ENCODE measurements around the gene FGF12. TPM values are rescaled to one million over a fixed set of nuclear protein-coding genes. Genes with fewer than 3 reads are reported as not detected.

The FGF12 gene
- total RNA-seq, 1 experiment from 2014 or later, result 0.07 TPM

- H3K9me2 ChIP-seq (ENCODE audit: insufficient read depth), result no peaks in the 10 kb centered on the region
- H3K36me3 ChIP-seq (ENCODE audit: control insufficient read depth in 1 of 2, insufficient read depth in 2 of 2, low read length in 2 of 2), result no peaks in the 10 kb centered on the region
- DNase-seq (ENCODE audit: low read depth, low spot score) (no peak), ATAC-seq (no peak)
- CTCF ChIA-PET, result no interaction called here
- TF ChIP-seq EZH2phosphoT487 (IDR thresholded peaks at IDR 0.05; ENCODE audit: borderline replicate concordance) (no peak), MAX (IDR thresholded peaks at IDR 0.05) (no peak), REST (IDR thresholded peaks at IDR 0.05; ENCODE audit: low read depth) (no peak)
- RAD21 ChIA-PET (ENCODE audit: low non-redundant PET in 1 of 2, low total read pairs in 2 of 2, uncharacterized antibody in 2 of 2, unreplicated experiment in 2 of 2), result no interaction called here
- no peak overlapping the region for H3K4me2 ChIP-seq (ENCODE audit: low read length)
- no TSS peak for BruUV-seq (replicated peaks)
- H3K9ac ChIP-seq (ENCODE audit: low read length), result no peak overlapping the region
- no peak overlapping the region for H3K27ac ChIP-seq (ENCODE audit: low read depth, low read length)
- H3K79me2 ChIP-seq (ENCODE audit: insufficient read depth, low read length), result no peaks in the 10 kb centered on the region
- H3K27me3 ChIP-seq (ENCODE audit: insufficient read depth, low read length), result no peaks in the 10 kb centered on the region
- intact Hi-C loops (cut with micrococcal nuclease), result no loop called here
- no peaks in the 10 kb centered on the region for H3K9me3 ChIP-seq (ENCODE audit: control insufficient read depth in 1 of 2, insufficient read depth in 1 of 2, low read depth in 1 of 2, low read length in 2 of 2)
- H3K4me1 ChIP-seq (ENCODE audit: control insufficient read depth in 1 of 2, insufficient read depth in 2 of 2, low read length in 2 of 2), result no peaks in the 10 kb centered on the region
- H2AFZ ChIP-seq (ENCODE audit: low read depth, low read length, poor library complexity, severe bottlenecking), result no peak overlapping the region
- H4K20me1 ChIP-seq (ENCODE audit: insufficient read depth), result no peaks in the 10 kb centered on the region
- POLR2A ChIA-PET, result interaction anchor here (0.5 kb wide), 1 partner anchor 44 kb away, joined by 3 read pairs; no protein-coding TSS in a partner anchor
- no peak overlapping the region for H3K4me3 ChIP-seq (replicated peaks in 1 of 2; ENCODE audit: low read depth in 1 of 2, low read length in 2 of 2)
Measured at GRCh38 chr3:192133271-192133670, 594.1 kb downstream of the FGF12 start.

- intact Hi-C loops (cut with micrococcal nuclease), result loop anchor here (2.0 kb wide), 2 partner anchors 292 to 314 kb away; no protein-coding TSS in a partner anchor
- CTCF ChIA-PET, result interaction anchor here (0.6 to 2.0 kb wide), 4 partner anchors 9 to 314 kb away, joined by 3 to 6 read pairs (median 3); no protein-coding TSS in a partner anchor
- H3K4me1 ChIP-seq (ENCODE audit: control insufficient read depth in 1 of 2, insufficient read depth in 2 of 2, low read length in 2 of 2), result no peaks in the 10 kb centered on the region
- POLR2A ChIA-PET, result no interaction called here
- TF ChIP-seq RAD21 (IDR thresholded peaks at IDR 0.05; ENCODE audit: low read depth) (peak; percentile 57), CBX3 (IDR thresholded peaks at IDR 0.05; ENCODE audit: low read depth) (peak; percentile 48; the same call in 1 of the 2 replicates), TCF7L2 (IDR thresholded peaks at IDR 0.05; ENCODE audit: borderline replicate concordance, extremely low read depth, insufficient read depth, insufficient read length) (peak; percentile 56), MAX (IDR thresholded peaks at IDR 0.05) (no peak), YY1 (IDR thresholded peaks at IDR 0.05; ENCODE audit: extremely low read depth, insufficient replicate concordance, low read depth, low read length) (no peak)
- TF ChIP-seq, protein P1, sequence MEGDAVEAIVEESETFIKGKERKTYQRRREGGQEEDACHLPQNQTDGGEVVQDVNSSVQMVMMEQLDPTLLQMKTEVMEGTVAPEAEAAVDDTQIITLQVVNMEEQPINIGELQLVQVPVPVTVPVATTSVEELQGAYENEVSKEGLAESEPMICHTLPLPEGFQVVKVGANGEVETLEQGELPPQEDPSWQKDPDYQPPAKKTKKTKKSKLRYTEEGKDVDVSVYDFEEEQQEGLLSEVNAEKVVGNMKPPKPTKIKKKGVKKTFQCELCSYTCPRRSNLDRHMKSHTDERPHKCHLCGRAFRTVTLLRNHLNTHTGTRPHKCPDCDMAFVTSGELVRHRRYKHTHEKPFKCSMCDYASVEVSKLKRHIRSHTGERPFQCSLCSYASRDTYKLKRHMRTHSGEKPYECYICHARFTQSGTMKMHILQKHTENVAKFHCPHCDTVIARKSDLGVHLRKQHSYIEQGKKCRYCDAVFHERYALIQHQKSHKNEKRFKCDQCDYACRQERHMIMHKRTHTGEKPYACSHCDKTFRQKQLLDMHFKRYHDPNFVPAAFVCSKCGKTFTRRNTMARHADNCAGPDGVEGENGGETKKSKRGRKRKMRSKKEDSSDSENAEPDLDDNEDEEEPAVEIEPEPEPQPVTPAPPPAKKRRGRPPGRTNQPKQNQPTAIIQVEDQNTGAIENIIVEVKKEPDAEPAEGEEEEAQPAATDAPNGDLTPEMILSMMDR (IDR thresholded peaks at IDR 0.05 in 2 of 3, conservative IDR thresholded peaks at IDR 0.05 in 1 of 3; ENCODE audit: borderline replicate concordance in 1 of 3, insufficient read depth in 1 of 3, low read depth in 2 of 3, low read length in 2 of 3), result peak; percentile 42 to 85 (median 82); a peak in 5 of 6 replicates
- no peaks in the 10 kb centered on the region for H3K27me3 ChIP-seq (ENCODE audit: insufficient read depth, low read length)
- H3K9ac ChIP-seq (ENCODE audit: low read length), result no peak overlapping the region
- H2AFZ ChIP-seq (ENCODE audit: low read depth, low read length, poor library complexity, severe bottlenecking), result no peak overlapping the region
- H3K9me2 ChIP-seq (ENCODE audit: insufficient read depth), result no peaks in the 10 kb centered on the region
- H3K79me2 ChIP-seq (ENCODE audit: insufficient read depth, low read length), result no peaks in the 10 kb centered on the region
- RAD21 ChIA-PET (ENCODE audit: low non-redundant PET in 1 of 2, low total read pairs in 2 of 2, uncharacterized antibody in 2 of 2, unreplicated experiment in 2 of 2), result no interaction called here
- BruUV-seq (replicated peaks), result no TSS peak
- DNase-seq (ENCODE audit: low read depth, low spot score) (peak; percentile 60), ATAC-seq (peak; percentile 100)
- H3K4me3 ChIP-seq (replicated peaks in 1 of 2; ENCODE audit: low read depth in 1 of 2, low read length in 2 of 2), result no peak overlapping the region
- no peak overlapping the region for H3K27ac ChIP-seq (ENCODE audit: low read depth, low read length)
- no peaks in the 10 kb centered on the region for H3K9me3 ChIP-seq (ENCODE audit: control insufficient read depth in 1 of 2, insufficient read depth in 1 of 2, low read depth in 1 of 2, low read length in 2 of 2)
- H3K4me2 ChIP-seq (ENCODE audit: low read length), result no peak overlapping the region
- H3K36me3 ChIP-seq (ENCODE audit: control insufficient read depth in 1 of 2, insufficient read depth in 2 of 2, low read length in 2 of 2), result no peaks in the 10 kb centered on the region
- no peaks in the 10 kb centered on the region for H4K20me1 ChIP-seq (ENCODE audit: insufficient read depth)
Measured at GRCh38 chr3:192130534-192131132, 596.7 kb downstream of the FGF12 start.
